CD4-positive, alpha-beta T cell (primary cell): ENCODE data around the gene BPGM. TPM values are rescaled to one million over a fixed set of nuclear protein-coding genes. Genes with fewer than 3 reads are reported as not detected.

Experiments used
- ATAC-seq: fragments of 200-7000 bp; cut with Tn5 transposase; one replicate; pipeline ENCODE4 v1.10.0; 2022; ENCODE audit warnings: mild to moderate bottlenecking; ENCODE audit not compliant: poor library complexity
- CTCF ChIA-PET: fragments of 350-600 bp; sonication (Branson Sonifier 250); formaldehyde crosslinking; loops from one replicate; lab custom pipeline; 2021; ENCODE audit warnings: antibody characterized with exemption, inconsistent platforms; lab: Charles Lee
- POLR2A ChIA-PET: fragments of 350-600 bp; sonication (Branson Sonifier 250); formaldehyde crosslinking; loops from one replicate; lab custom pipeline; 2021; ENCODE audit warnings: antibody characterized with exemption, inconsistent platforms; lab: Charles Lee
- DNase-seq, 14 experiments: peaks; one replicate each; pipeline ENCODE4 v3.0.0-alpha.2; 2013 to 2020; ENCODE audit warnings: mixed read lengths in 2 of 14
- H3K27ac ChIP-seq, 2 donors: one replicate each; pipeline versions ENCODE4 v1.5.1 to v1.7.0; 2013; ENCODE audit warnings: low read length in 2 of 2, low read depth in 1 of 2, mild to moderate bottlenecking in 1 of 2
- H3K27me3 ChIP-seq, 2 experiments: 1 replicate in 1 of 2; 2 replicates in 1 of 2; pipeline versions ENCODE4 v1.6.1 to v1.7.0; 2013; ENCODE audit warnings: low read length in 2 of 2, control low read depth in 1 of 2, mild to moderate bottlenecking in 1 of 2, moderate library complexity in 1 of 2; ENCODE audit not compliant: insufficient read depth in 2 of 2, control insufficient read depth in 1 of 2
- H3K36me3 ChIP-seq: one replicate; pipeline ENCODE4 v1.6.1; 2013; ENCODE audit warnings: low read length, control low read depth; ENCODE audit not compliant: insufficient read depth
- H3K4me1 ChIP-seq: one replicate; pipeline ENCODE4 v1.6.1; 2013; ENCODE audit warnings: low read length, control low read depth; ENCODE audit not compliant: insufficient read depth
- H3K4me3 ChIP-seq: one replicate; pipeline ENCODE4 v1.5.1; 2013; ENCODE audit warnings: mild to moderate bottlenecking, low read length, moderate library complexity
- H3K9me3 ChIP-seq, 2 experiments: 1 replicate in 1 of 2; 2 replicates in 1 of 2; pipeline versions ENCODE4 v1.6.1 to v1.7.0; 2013; ENCODE audit warnings: low read length in 2 of 2, mild to moderate bottlenecking in 2 of 2, control low read depth in 1 of 2, moderate library complexity in 1 of 2; ENCODE audit not compliant: control insufficient read depth in 1 of 2, insufficient read depth in 1 of 2
- H3K27ac Mint-ChIP-seq: one replicate; pipeline ENCODE4 v1.8.0; 2020; ENCODE audit warnings: mixed read lengths
- H3K27me3 Mint-ChIP-seq: one replicate; pipeline ENCODE4 v1.8.0; 2021; ENCODE audit warnings: mixed read lengths
- H3K36me3 Mint-ChIP-seq: one replicate; pipeline ENCODE4 v1.8.0; 2021; ENCODE audit warnings: low read depth, mixed read lengths
- H3K4me1 Mint-ChIP-seq: one replicate; pipeline ENCODE4 v1.8.0; 2021; ENCODE audit warnings: low read depth, mixed read lengths
- H3K4me3 Mint-ChIP-seq: one replicate; pipeline ENCODE4 v1.8.0; 2020; ENCODE audit warnings: mild to moderate bottlenecking, mixed read lengths
- H3K9me3 Mint-ChIP-seq: one replicate; pipeline ENCODE4 v1.8.0; 2020; ENCODE audit warnings: mixed read lengths
- CTCF ChIP-seq: fragments of 200-600 bp; IDR thresholded peaks from one replicate; pipeline ENCODE4 v1.8.0; 2022; ENCODE audit warnings: antibody characterized with exemption, mild to moderate bottlenecking
- intact Hi-C, 2 experiments: fragments of 100-400 bp; cut with DNase I in 1 of 2; cut with micrococcal nuclease in 1 of 2; formaldehyde crosslinking; loops; one replicate each; pipeline versions ENCODE4 v1.15.1 to v1.9.0; 2023 to 2025; cut with DNase I, micrococcal nuclease
- total RNA-seq, 174 experiments: library from RNA in 2 of 174; stranded (reverse) in 2 of 174; gene quantifications; one replicate each; pipeline ENCODE4 v1.2.3 and lab custom pipeline; 2021 to 2026

The BPGM gene
- total RNA-seq, 2 experiments from 2014 or later: 46.3 to 46.6 TPM

DNA sequence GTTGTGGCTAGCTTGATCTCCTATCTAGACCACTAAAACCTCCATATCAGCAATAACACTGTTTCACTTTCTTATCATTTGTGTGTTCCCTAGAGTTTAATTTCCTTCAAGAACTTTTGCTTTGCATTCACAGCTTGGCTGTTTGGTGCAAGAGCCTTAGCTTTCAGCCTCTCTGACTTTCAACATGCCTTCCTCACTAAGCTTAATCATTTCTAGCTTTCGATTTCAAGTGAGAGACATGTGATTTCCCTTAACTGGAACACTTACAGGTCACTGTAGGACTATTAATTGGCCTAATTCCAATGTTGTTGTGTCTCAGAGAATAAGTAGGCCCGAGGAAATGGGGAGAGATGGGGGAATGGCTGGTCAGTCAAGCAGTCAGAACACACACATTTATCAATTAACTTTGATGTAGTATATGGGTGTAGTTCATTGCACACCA lies 10.6 kb upstream of the BPGM start:
- intact Hi-C loops: no loop called here
- no peaks in the 10 kb centered on the region for H3K36me3 ChIP-seq
- ChIA-PET CTCF (interaction anchor here (1.1 kb wide), 1 partner anchor 23 kb away, joined by 3 read pairs; no protein-coding TSS in a partner anchor), POLR2A (interaction anchor here (1.0 to 6.4 kb wide), 6 partner anchors 10 to 535 kb away, joined by 3 to 73 read pairs (median 4); partner anchors contain the start of genes BPGM, CYREN and TMEM140)
- peaks cover 7% of the 10 kb centered on the region for H3K4me1 ChIP-seq
- Mint-ChIP-seq H3K4me1 (peaks cover 35% of the 10 kb centered on the region), H3K4me3 (no peak overlapping the region), H3K27ac (peak overlapping the region; percentile 16), H3K36me3 (no peaks in the 10 kb centered on the region), H3K9me3 (no peaks in the 10 kb centered on the region), H3K27me3 (peaks cover 4% of the 10 kb centered on the region)
- H3K27ac ChIP-seq: no peak overlapping the region
- no peak for TF ChIP-seq CTCF
- no peaks in the 10 kb centered on the region for H3K9me3 ChIP-seq
- no peak overlapping the region for H3K4me3 ChIP-seq
- no peaks in the 10 kb centered on the region for H3K27me3 ChIP-seq
- ATAC-seq (no peak), DNase-seq (peak in 1 of 14 experiments; percentile 48)

DNA sequence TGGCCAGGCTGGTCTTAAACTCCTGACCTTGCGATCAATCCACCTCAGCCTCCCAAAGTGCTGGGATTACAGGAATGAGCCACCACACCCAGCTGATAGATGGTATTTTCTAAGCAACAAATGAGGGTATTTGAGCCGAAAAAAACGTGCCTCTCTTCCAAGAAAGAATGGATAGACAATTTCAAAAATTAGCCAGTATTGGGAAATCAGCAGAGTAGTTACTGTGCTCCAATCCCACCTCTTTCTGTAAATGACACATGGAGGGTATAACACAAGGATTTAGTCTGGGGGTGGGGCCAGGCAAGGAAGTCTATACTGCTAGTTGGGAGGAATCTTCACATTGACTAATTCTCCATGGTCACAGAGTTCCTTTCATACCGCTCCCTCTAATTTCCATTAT lies 9.2 kb upstream of the BPGM start:
- Mint-ChIP-seq H3K4me1 (peaks cover 35% of the 10 kb centered on the region), H3K27ac (peak overlapping the region; percentile 50), H3K36me3 (no peaks in the 10 kb centered on the region), H3K9me3 (no peaks in the 10 kb centered on the region), H3K27me3 (peaks cover 4% of the 10 kb centered on the region), H3K4me3 (no peak overlapping the region)
- DNase-seq: no peak
- Histone ChIP-seq H3K27ac (no peak overlapping the region), H3K4me1 (peaks cover 7% of the 10 kb centered on the region), H3K9me3 (no peaks in the 10 kb centered on the region), H3K4me3 (no peak overlapping the region), H3K27me3 (no peaks in the 10 kb centered on the region), H3K36me3 (no peaks in the 10 kb centered on the region)
- no peak for ATAC-seq
- ChIA-PET CTCF (interaction anchor here (1.0 kb wide), 1 partner anchor 8 kb away, joined by 3 read pairs; no protein-coding TSS in a partner anchor), POLR2A (interaction anchor here (6.4 kb wide), 1 partner anchor 9 kb away, joined by 73 read pairs; the partner anchor contains the start of gene BPGM)
- intact Hi-C loops: no loop called here
- TF ChIP-seq CTCF: no peak

DNA sequence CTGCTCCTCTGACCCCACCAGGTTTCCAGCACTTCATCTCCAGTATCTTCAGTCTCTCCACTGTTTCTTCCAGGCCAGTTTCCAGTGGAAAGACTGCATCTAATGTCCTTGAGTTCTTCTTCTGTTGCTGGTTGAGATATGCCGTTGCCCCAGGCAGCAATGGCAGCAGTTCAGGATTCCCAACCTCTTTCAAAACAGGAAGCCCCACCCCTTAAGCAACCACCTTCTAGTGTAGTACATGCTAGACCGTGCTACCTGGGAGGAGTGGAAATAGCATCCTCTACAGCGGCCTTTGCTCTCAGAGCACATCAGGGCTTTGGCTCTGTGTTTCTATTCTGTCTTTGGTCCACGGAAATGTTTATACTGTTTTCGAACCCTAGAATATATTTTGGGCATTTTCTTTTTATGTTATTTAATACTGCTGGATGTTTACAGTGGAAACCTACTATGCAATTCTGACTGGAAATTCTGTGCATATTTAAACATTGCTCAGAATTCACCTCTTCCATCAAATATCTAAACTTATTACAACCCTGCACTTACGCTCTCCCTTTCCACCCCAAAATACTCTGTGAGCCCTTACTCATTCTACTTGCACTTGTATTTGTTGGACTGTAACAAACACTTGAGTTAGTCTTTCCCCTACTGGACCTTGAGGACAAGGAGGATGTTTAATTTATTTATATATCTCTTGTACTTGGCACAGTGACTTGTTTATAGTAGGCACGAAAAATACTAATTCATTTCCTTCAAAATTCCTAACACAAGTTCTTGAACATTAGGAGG lies 8.5 kb upstream of the BPGM start:
- H3K4me3 Mint-ChIP-seq: no peak overlapping the region

More for the DNA sequence above, 8.5 kb upstream of the BPGM start:
- no peak for TF ChIP-seq CTCF
- peaks cover 7% of the 10 kb centered on the region for H3K4me1 ChIP-seq
- no peaks in the 10 kb centered on the region for H3K9me3 Mint-ChIP-seq
- ChIA-PET CTCF (no interaction called here), POLR2A (interaction anchor here (6.4 kb wide), 1 partner anchor 8 kb away, joined by 73 read pairs; the partner anchor contains the start of gene BPGM)
- intact Hi-C loops: no loop called here
- no peaks in the 10 kb centered on the region for H3K36me3 Mint-ChIP-seq
- no peak overlapping the region for H3K4me3 ChIP-seq
- ATAC-seq: peak; percentile 71
- no peaks in the 10 kb centered on the region for H3K36me3 ChIP-seq
- peak overlapping the region; percentile 50 for H3K27ac Mint-ChIP-seq
- H3K27me3 ChIP-seq: no peaks in the 10 kb centered on the region
- H3K27ac ChIP-seq: no peak overlapping the region
- peaks cover 33% of the 10 kb centered on the region for H3K4me1 Mint-ChIP-seq
- DNase-seq: peak in 3 of 14 experiments; percentile 12 to 38 (median 35)
- no peaks in the 10 kb centered on the region for H3K9me3 ChIP-seq
- H3K27me3 Mint-ChIP-seq: peaks cover under 1% of the 10 kb centered on the region
